GM18951 (cell line): ENCODE data around the gene TAOK2.

Experiments
- POLR2A ChIP-seq: IDR thresholded peaks from 4 replicates; pipeline ENCODE4 v1.6.1; 2011; ENCODE audit warnings: mild to moderate bottlenecking; ENCODE audit not compliant: insufficient read length, insufficient read depth; ENCODE audit errors: extremely low read depth
- in situ Hi-C: fragments of 300-500 bp; cut with MboI; formaldehyde crosslinking; loops from one replicate; pipeline ENCODE4 v1.12.0; 2022; ENCODE audit warnings: low sequenced_read_pairs, mixed read lengths, inconsistent platforms; ENCODE audit not compliant: unreplicated experiment

TAOK2 gene

GRCh38 chr16:29974291-29975133 lies 844 bp downstream of the TAOK2 start:
- TF ChIP-seq POLR2A, result no peak
- in situ Hi-C loops, result no loop called here

DNA sequence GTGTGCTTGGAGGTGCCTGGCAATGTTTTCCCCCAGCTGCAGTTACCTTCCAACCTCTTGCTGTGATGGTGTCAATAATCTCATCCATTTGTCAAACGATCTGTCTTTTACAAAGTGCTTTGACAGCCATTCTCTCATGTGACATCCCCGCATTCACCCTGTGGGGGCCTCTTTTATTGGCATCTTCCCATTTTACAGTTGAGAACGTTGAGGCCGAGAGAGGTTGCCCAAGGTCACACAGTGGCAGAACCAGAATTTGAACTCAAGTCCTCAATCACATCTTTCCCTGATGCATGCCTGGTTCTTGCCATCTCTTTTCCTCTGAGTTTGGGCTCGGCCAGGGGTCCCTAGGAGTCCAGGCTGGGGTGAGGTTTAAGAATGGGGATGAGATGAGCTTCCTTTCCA lies 1.5 kb downstream of the TAOK2 start:
- in situ Hi-C loops, result no loop called here
- TF ChIP-seq POLR2A, result no peak

DNA sequence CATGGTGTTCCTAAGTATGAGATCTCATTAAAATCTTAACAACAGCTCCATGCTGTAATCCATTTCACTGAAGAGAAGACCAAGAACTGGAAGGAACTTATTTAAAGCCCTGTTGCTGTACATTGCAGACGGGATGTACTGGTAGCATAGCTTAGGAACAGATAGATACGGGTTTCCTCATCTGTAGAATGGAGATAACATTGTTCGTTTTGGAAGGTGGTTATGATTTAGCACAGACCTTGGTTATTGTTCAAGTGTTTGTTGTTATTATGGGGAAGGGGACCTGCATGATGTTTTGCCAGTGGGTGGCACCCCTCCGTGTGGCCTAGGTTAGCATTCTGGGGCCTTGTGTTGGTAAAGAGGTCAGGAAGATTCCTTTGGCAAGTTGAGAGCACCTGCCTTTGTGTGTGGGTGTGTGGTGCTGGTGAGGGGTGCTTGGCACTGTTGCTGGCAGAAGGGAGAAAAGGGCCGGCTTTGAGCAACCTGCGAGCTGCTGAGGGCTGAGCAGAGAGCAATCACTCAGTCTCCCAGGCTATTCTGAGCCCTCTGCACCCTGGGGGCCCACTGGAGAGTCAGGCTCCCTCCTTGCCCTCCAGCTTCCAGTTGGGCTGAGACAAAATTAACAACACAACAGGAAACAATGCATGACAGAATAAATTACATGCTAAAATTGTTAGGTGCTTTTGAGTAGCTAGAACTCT lies 2.3 kb downstream of the TAOK2 start:
- TF ChIP-seq POLR2A, result no peak
- in situ Hi-C loops, result no loop called here

- in situ Hi-C loops, result no loop called here
Observed at GRCh38 chr16:29977063-29977825, 3.6 kb downstream of the TAOK2 start.

GRCh38 chr16:29978081-29978480 lies 4.4 kb downstream of the TAOK2 start:
- in situ Hi-C loops, result no loop called here
- TF ChIP-seq POLR2A, result no peak

More at GRCh38 chr16:29977063-29977825, 3.6 kb downstream of the TAOK2 start:
- TF ChIP-seq POLR2A, result no peak

DNA sequence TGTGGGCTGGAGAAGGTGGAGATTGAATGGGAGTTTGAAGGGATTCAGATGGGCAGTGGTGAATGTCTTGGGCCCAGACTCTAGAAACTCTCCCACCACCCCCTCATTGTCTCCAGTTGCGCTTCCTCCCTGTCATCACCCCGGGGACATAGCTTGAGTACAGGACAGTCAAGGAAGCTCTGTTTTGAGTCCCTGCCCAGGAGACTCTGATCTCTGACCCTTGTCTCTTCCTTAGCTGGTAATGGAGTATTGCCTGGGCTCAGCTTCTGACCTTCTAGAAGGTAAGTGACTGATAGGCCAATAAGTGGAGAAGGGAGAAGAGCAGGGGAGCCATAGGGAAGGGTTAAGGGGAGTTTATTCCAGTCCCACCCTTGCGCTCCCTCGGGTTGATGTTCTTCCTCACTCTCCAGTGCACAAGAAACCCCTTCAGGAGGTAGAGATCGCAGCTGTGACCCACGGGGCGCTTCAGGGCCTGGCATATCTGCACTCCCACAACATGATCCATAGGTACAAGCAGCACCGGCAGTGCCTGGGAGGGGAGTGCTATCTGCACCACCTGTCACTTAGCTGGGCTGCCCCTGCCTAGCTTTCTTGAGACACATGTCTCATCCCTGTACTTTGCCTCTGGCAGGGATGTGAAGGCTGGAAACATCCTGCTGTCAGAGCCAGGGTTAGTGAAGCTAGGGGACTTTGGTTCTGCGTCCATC lies 5.0 kb downstream of the TAOK2 start:
- in situ Hi-C loops, result no loop called here
- no peak for TF ChIP-seq POLR2A

- no peak for TF ChIP-seq POLR2A
- in situ Hi-C loops, result no loop called here
Observed at GRCh38 chr16:29982560-29983419, 9.1 kb downstream of the TAOK2 start.

- TF ChIP-seq POLR2A, result no peak
- in situ Hi-C loops, result no loop called here
Observed at GRCh38 chr16:29983420-29984136, 9.9 kb downstream of the TAOK2 start.

- in situ Hi-C loops, result no loop called here
- TF ChIP-seq POLR2A, result no peak
Observed at GRCh38 chr16:29984137-29984763, 10.6 kb downstream of the TAOK2 start.

- TF ChIP-seq POLR2A, result no peak
- in situ Hi-C loops, result no loop called here
Observed at GRCh38 chr16:29984764-29985147, 11.1 kb downstream of the TAOK2 start.

GRCh38 chr16:29985271-29985811 lies 11.7 kb downstream of the TAOK2 start:
- TF ChIP-seq POLR2A, result no peak
- in situ Hi-C loops, result no loop called here
